ENCODE results near the gene IGF2BP2. TPM values are rescaled to one million over a fixed set of nuclear protein-coding genes. Genes with fewer than 3 reads are reported as not detected.

Gene IGF2BP2
- polyA plus RNA-seq, 2 of the 4 experiments (the other 2 are of a cell fraction): 2.2 to 6.1 TPM

DNA sequence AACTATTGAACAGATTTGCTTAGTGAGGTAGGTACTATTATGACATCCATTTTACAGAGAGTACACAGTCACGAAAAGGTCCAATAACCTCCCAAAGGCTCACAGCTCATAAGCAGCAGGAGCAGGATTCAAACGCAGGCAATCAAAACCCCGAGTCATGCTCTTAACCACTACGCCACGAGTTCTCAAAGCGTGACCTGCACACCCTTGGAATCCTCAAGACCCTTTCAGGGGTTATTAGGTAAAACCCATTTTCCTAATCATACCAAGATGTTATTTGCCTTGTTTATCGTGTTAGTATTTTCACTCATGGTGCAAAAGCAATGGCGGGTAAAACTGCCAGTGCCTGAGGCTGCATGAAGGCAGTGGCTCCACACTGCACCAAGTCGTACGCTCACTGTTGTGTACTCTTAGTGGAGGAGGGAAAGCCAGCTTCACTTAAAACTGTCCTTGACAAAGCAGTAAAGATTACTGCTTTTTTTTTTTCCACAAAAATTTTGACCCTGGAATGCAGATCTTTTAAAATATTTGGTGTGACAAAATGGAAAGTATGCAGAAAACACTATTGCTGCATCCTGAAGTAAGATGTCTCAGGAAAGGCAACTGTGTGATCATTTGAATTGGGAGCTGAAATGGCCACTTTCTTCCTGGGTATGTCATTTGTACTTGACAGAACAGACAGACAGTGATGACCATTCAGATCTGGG lies 96.1 kb downstream of the IGF2BP2 start:
- peak in 1 of 2 experiments; percentile 57; a peak in 3 of 6 replicates for ATAC-seq
- Histone ChIP-seq H3K4me3 (no peak overlapping the region), H3K4me2 (peak overlapping the region; percentile 69), H3K27ac (peak overlapping the region; percentile 67 to 78), H3K4me1 (peaks cover 41% of the 10 kb centered on the region), H3K9me3 (no peaks in the 10 kb centered on the region)
- peak in 1 of 2 experiments; percentile 12 for DNase-seq (ENCODE audit: low read depth in 1 of 2, low spot score in 1 of 2)
- POLR2A ChIA-PET: interaction anchor here (0.7 to 1.2 kb wide), 2 partner anchors 143 to 209 kb away, joined by 3 read pairs; partner anchors contain the start of genes SENP2 and TRA2B
- CTCF ChIA-PET: interaction anchor here (0.8 to 2.5 kb wide), 4 partner anchors 9 to 69 kb away, joined by 4 to 11 read pairs (median 5); no protein-coding TSS in a partner anchor
- FAIRE-seq: no peak
- 77% methylated on average over 10 of the region's 10 CpGs for whole genome bisulfite sequencing (ENCODE audit: missing lambda C conversion rate)
- TF ChIP-seq CHD4 (IDR thresholded peaks at IDR 0.05; ENCODE audit: borderline replicate concordance): no peak
- no peak for TF ChIP-seq CEBPB (IDR thresholded peaks at IDR 0.05)
- TF ChIP-seq MAFK (IDR thresholded peaks at IDR 0.05; ENCODE audit: partially characterized antibody): peak; percentile 18
- no peak for TF ChIP-seq SMC3 (IDR thresholded peaks at IDR 0.05)
- TF ChIP-seq, protein P1, sequence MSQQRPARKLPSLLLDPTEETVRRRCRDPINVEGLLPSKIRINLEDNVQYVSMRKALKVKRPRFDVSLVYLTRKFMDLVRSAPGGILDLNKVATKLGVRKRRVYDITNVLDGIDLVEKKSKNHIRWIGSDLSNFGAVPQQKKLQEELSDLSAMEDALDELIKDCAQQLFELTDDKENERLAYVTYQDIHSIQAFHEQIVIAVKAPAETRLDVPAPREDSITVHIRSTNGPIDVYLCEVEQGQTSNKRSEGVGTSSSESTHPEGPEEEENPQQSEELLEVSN (IDR thresholded peaks at IDR 0.05; ENCODE audit: borderline replicate concordance, low read depth): no peak
- TF ChIP-seq, protein P2, sequence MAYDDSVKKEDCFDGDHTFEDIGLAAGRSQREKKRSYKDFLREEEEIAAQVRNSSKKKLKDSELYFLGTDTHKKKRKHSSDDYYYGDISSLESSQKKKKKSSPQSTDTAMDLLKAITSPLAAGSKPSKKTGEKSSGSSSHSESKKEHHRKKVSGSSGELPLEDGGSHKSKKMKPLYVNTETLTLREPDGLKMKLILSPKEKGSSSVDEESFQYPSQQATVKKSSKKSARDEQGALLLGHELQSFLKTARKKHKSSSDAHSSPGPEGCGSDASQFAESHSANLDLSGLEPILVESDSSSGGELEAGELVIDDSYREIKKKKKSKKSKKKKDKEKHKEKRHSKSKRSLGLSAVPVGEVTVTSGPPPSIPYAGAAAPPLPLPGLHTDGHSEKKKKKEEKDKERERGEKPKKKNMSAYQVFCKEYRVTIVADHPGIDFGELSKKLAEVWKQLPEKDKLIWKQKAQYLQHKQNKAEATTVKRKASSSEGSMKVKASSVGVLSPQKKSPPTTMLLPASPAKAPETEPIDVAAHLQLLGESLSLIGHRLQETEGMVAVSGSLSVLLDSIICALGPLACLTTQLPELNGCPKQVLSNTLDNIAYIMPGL (CRISPR knock-in tag; IDR thresholded peaks at IDR 0.05; ENCODE audit: borderline replicate concordance): no peak
- TF ChIP-seq NR3C1 (IDR thresholded peaks at IDR 0.05): no peak

DNA sequence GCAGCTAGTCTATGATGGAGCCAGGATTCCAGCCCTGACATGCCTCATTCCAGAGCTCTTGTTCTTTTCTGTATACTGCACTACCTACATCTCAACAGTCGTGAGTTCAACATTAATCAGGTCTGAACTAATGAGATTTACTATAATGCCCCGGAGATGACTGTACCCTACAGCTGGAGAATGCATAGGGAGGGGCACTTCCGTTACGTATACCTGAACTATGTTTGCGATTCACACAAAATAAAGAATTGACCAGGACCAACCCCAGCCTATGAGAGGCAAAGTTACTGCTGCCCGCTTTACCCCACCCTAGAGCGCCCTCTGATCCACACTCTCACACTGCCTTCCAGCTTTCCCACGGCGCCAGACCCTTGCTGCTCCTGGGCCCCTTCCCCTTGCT lies 97.0 kb downstream of the IGF2BP2 start:
- ATAC-seq: no peak
- Histone ChIP-seq H3K9me3 (no peaks in the 10 kb centered on the region), H3K4me1 (peaks cover 33% of the 10 kb centered on the region), H3K27ac (peak overlapping the region; percentile 67 to 78), H3K4me2 (no peak overlapping the region), H3K4me3 (no peak overlapping the region)
- CTCF ChIA-PET: interaction anchor here (0.8 to 2.5 kb wide), 5 partner anchors 10 to 68 kb away, joined by 3 to 11 read pairs (median 4); no protein-coding TSS in a partner anchor
- TF ChIP-seq, protein P3, sequence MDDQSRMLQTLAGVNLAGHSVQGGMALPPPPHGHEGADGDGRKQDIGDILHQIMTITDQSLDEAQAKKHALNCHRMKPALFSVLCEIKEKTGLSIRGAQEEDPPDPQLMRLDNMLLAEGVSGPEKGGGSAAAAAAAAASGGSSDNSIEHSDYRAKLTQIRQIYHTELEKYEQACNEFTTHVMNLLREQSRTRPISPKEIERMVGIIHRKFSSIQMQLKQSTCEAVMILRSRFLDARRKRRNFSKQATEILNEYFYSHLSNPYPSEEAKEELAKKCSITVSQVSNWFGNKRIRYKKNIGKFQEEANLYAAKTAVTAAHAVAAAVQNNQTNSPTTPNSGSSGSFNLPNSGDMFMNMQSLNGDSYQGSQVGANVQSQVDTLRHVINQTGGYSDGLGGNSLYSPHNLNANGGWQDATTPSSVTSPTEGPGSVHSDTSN (IDR thresholded peaks at IDR 0.05): no peak
- TF ChIP-seq HOXB5 (CRISPR knock-in tag; IDR thresholded peaks at IDR 0.05) (no peak), ZNF302 (CRISPR knock-in tag; IDR thresholded peaks at IDR 0.05) (no peak), SREBF2 (IDR thresholded peaks at IDR 0.05) (no peak), GATA3 (IDR thresholded peaks at IDR 0.05; ENCODE audit: borderline replicate concordance) (no peak), JUNB (IDR thresholded peaks at IDR 0.05) (no peak)
- FAIRE-seq: no peak
- WGBS (ENCODE audit: missing lambda C conversion rate): 94% methylated on average over 9 of the region's 9 CpGs
- POLR2A ChIA-PET: interaction anchor here (1.2 kb wide), 1 partner anchor 210 kb away, joined by 3 read pairs; the partner anchor contains the start of gene TRA2B
- no peak for DNase-seq (ENCODE audit: low read depth in 1 of 2, low spot score in 1 of 2)

DNA sequence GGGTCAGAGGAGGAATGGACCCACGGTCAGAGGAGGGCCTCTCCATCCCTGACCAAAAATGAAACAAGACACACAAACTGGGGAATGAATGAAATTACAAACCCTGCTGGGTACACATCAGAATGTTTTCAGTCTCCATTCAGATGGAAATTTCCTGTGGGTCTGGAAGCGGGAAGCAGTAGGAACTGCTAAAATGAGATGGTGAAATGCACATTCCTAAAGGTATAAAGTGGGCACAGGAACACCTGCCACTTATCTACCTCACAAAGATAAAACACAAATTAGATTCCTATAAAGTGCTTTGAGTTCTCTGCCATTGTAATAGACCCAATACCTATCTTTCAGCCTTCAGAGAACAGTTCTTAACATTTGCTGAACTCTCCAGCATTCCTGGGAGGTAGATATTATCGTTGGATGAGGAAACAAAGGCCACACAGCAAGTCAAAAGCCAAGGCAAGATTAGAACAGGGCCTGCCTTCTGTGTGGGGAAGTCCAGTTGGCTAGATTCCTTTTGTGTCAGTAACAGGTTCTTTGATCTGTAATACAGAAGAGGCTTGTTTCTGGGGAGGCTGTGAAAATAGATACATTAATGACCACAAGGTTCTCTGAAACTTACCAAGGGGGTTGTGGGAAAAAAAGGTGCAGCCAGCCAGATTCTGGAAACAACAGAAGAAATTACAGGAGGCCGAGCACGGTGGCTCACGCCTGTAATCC lies 98.4 kb downstream of the IGF2BP2 start:
- Histone ChIP-seq H3K4me3 (no peak overlapping the region), H3K4me2 (no peak overlapping the region), H3K4me1 (peaks cover 24% of the 10 kb centered on the region), H3K9me3 (no peaks in the 10 kb centered on the region), H3K27ac (no peak overlapping the region)
- DNase-seq (ENCODE audit: low read depth in 1 of 2, low spot score in 1 of 2): no peak
- whole genome bisulfite sequencing (ENCODE audit: missing lambda C conversion rate): 93% methylated on average over 6 of the region's 6 CpGs
- FAIRE-seq: no peak
- ATAC-seq: no peak
- ChIA-PET POLR2A (no interaction called here), CTCF (interaction anchor here (0.7 to 1.2 kb wide), 2 partner anchors 10 to 115 kb away, joined by 3 to 5 read pairs; no protein-coding TSS in a partner anchor)
- TF ChIP-seq GATA3 (IDR thresholded peaks at IDR 0.05; ENCODE audit: borderline replicate concordance) (no peak), JUNB (IDR thresholded peaks at IDR 0.05) (no peak), KDM1A (IDR thresholded peaks at IDR 0.05; ENCODE audit: low read depth) (no peak), NFE2L2 (conservative IDR thresholded peaks at IDR 0.05; ENCODE audit: low read length) (no peak), MAFK (IDR thresholded peaks at IDR 0.05; ENCODE audit: partially characterized antibody) (no peak), SMC3 (IDR thresholded peaks at IDR 0.05) (no peak), TP53 (CRISPR knock-in tag; IDR thresholded peaks at IDR 0.05) (no peak)
- TF ChIP-seq, protein P4, sequence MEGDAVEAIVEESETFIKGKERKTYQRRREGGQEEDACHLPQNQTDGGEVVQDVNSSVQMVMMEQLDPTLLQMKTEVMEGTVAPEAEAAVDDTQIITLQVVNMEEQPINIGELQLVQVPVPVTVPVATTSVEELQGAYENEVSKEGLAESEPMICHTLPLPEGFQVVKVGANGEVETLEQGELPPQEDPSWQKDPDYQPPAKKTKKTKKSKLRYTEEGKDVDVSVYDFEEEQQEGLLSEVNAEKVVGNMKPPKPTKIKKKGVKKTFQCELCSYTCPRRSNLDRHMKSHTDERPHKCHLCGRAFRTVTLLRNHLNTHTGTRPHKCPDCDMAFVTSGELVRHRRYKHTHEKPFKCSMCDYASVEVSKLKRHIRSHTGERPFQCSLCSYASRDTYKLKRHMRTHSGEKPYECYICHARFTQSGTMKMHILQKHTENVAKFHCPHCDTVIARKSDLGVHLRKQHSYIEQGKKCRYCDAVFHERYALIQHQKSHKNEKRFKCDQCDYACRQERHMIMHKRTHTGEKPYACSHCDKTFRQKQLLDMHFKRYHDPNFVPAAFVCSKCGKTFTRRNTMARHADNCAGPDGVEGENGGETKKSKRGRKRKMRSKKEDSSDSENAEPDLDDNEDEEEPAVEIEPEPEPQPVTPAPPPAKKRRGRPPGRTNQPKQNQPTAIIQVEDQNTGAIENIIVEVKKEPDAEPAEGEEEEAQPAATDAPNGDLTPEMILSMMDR (IDR thresholded peaks at IDR 0.05): no peak
- TF ChIP-seq, protein P5, sequence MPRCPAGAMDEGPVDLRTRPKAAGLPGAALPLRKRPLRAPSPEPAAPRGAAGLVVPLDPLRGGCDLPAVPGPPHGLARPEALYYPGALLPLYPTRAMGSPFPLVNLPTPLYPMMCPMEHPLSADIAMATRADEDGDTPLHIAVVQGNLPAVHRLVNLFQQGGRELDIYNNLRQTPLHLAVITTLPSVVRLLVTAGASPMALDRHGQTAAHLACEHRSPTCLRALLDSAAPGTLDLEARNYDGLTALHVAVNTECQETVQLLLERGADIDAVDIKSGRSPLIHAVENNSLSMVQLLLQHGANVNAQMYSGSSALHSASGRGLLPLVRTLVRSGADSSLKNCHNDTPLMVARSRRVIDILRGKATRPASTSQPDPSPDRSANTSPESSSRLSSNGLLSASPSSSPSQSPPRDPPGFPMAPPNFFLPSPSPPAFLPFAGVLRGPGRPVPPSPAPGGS (IDR thresholded peaks at IDR 0.05): no peak
- TF ChIP-seq, protein P3 (IDR thresholded peaks at IDR 0.05): no peak

Data from A549 (cell line).